GM04504 (cell line): ENCODE measurements around the gene ACSF3.
"Not testable (repeated sequence)": the region's sequence is repeated elsewhere in the genome, so short reads cannot be mapped to it uniquely, and the experiment has no call there.

Experiments used
- DNase-seq: peaks from one replicate; pipeline ENCODE4 v3.0.0-alpha.2; 2012; ENCODE audit warnings: low read depth

Gene ACSF3

DNA sequence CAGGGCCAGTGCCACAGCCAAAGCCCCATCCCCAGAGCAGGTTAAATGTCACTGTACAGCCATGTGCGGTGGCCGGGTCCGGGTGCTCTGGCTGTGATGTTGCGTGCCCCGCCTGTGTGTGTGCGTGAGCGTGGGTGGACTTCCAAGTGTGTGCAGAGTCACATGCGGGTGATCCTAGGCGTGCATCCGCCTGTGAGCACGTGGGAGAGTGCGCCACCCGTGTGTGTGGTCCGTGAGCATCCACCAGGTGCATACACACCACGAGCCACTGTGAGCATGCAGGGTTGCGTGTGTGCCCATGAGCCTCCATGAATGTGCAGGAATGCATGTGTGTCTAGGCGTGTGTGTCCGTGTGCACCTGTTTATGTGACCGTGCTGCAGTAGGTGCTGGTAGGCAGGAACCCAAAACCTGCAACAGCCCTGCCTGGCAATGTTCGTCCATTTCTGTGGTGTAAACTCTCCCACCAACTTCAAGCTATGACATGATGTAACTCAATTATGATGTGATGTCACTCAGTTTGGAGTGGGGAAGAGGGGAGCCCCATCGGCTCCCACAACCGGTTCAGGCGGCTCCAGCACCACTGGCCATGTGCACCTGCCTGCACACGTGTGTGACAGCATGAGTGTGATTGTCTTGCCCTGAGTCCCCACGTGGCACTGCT, 37.6 kb upstream of the ACSF3 start:
- no peak for DNase-seq

DNA sequence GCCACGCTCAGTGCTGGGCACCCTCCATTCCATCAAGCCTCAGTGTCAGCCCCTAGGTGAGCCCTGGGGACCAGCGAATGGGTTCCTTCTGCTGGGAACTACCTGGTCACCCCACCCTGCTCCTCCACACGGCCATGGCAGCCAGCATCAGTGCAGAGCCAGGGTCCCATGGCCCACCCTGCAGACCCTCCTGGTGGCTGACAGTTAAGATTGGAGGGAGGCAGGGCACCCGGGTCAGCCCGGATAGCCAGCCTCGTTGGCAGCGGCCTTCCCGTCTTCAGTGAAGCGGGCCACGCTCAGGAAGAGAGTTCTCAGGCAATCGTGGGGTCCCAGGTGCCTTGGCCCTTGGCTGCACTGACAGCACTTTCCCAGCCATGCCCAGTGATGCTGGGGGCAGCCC, 37.1 kb upstream of the ACSF3 start:
- DNase-seq: no peak

DNA sequence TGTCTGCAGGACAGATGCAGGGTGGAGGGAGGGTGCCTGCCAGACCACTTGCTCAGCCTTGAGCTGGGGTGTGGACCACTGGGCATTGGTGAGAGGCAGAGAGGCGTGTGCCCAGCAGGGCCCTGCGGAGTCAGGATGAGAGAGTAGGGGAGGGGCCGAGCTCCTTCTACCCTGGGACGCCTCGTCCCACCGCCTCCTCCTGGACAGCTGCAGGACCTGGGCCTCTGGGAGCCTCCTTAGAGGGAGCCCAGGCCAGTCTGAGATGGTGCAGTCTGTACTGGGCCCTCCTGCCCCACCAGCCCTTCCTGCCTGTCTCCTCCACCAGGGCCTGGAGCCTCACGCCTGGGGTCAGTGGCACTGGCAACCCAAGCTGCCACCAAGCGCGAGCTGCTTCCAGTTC, 35.9 kb upstream of the ACSF3 start:
- DNase-seq: no peak

DNA sequence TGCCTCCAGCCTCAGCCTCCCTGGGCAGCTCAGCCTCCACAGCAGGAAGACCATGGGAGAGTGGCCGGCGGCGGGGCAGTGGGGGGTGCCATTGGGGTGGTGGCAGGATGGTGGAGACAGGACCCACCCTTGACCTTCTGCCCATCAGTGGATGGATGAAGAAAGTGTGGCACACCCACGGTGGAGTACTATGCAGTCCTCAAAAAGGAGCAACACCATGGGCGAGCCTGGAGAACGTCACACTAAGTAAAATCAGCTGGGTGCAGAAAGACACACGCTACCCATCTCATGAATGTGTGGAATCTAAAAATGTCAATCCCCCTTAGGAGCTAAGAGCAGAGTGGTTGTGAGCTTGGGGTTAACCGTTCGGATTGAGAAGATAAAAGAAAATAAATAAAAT, 34.8 kb upstream of the ACSF3 start:
- DNase-seq: no peak

DNA sequence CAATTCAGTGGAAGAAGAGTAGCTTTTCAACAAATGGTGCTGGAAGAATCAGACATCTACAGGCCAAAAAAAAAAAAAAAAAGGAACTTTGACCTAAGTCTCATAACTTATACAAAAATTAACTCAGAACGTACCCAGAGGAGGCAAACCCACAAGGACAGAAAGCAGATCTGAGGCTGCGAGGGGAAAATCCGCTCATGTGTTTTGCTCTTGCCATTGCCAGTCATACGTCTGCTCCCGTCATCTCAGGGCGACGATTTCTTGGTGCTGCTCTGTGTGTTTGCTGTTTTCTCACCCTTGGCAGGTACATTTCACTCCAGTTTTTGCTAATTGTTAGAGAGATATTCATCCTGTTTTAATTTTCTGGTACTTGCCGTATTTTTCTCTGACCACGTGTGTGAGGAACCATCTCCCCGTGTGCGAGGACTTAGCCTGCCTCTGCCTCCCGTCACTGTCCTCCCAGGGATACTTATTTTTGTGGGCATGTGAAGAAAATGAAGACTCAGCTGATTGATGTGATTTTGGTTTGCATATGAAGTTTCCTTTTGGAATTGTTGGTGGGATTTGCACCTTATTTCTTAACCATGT, 33.4 kb upstream of the ACSF3 start:
- DNase-seq: no peak

DNA sequence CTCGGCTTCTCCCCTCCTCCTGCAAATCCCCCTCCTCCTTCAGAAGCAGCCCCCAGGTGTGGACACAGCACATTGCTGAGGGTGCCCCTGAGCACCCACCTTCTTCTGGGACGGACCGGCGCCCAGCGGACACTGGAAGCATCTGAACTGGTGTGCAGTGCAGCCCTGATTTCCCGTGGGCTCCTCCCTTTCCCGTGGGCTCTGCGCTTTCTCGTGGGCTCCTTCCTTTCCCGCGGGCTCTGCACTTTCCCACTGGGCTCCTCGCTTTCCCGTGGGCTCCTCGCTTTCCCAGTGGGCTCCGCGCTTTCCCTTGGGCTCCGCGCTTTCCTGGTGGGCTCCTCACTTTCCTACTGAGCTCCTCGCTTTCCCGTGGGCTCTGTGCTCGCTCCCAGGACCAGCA, 32.6 kb upstream of the ACSF3 start:
- DNase-seq: no peak

DNA sequence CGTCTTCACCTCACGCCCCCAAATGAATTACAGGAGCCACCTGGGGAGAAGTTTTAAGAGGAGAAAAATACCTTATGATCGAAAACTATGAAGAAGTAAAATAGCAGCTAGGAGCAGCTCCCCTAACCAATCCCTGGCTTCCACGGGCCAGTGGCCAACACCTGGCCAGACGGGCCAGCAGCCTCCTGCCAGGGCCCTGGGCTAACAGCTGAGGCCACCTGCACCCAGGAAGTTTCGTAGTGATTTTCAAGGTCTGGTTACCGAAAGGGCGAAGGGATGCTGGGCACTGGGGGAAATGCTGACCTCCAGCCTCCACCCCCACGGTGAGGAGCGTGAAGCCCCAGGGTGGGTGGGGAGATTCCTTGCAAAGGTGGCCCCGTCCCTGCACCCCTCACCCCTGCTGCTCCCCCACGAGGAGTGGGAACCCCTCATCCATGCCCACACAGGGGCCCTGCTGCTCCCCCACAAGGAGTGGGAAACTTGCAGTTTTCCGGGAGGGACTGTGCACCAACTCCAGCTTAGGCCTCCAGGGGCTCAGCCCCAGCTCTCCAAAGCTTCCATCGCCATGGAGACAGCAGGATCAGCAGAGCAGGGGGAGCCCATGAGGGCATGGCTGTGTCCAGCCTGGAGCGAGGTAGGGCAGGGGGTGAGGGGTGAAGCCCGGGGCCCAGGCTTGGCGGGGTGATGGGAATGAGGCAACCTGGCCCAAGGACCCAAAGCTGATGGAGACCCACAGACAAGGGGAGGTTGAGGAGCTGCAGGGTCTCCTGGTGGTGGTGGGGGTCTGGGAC, 31.9 kb upstream of the ACSF3 start:
- DNase-seq: no peak

DNA sequence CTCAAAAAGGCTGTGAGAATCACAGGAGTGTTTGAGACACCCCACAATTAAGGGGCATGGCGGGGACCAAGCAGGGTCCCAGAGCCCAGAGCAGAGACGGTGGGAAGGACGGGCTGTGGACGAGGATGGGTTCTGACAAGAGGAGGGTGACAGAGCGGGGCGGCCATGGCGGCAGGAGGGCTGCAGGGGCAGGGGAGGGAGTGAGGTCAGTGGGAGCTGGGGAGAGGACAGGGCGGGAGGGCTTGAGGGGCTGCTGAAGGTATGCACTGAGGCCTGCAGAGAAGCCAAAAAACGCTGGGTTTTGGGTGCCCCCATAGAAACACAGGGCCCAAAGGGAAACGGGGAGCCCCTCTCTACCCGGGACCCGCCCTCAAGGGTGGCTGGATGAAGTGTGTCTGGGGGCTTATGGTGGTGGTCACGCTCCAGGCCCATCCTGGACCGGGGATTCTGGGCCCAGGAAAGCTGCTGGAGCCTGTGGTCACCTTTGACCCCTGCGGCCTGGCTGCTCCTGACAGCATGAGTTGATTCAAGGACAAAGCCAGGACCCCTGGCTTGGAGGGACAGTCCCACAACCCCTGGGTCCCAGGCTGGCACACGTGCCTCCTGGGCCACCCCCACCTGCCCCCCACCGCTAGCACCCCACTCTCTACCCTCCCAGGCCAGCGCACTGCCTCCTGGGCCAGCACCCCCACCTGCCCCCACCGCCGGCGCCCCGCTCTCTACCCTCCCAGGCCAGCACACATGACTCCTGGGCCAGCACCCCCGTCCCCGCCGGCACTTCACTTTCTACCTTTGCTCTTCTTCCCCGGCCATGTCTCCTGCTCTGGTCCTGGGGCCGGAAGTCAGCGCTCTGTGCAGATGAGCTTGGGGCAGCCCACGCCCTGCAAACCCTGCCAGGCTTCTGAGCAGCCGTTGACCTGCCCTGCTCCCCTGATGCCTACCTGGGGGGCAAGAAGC, 31.0 kb upstream of the ACSF3 start:
- no peak for DNase-seq

DNA sequence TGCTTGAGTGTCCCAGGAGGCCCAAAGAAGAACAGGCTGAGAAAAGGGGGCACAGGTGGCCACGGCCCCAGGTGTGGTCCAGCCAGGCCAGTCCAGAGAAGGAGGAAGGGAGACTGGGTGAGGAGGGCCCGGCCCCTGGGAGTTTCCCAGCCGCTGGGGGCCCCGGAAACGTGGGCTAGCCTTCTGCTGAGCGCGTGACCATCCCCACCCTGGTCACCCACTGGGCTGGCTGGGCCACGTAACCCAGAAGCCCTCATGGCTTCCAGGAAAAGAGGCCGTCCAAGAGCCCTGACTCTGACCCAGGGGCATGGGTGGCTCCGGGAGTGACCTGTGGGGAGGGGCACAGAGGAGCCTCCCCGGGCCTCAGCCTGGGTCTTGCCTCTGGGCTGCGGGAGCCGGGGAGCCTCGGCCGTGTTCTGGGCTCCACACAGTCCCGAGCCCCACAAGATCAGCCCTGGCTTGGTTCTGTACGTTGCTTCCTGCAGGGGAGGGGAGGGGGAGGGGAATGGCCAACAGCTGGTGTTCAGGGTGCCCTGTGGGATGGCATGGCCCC, 29.8 kb upstream of the ACSF3 start:
- no peak for DNase-seq

DNA sequence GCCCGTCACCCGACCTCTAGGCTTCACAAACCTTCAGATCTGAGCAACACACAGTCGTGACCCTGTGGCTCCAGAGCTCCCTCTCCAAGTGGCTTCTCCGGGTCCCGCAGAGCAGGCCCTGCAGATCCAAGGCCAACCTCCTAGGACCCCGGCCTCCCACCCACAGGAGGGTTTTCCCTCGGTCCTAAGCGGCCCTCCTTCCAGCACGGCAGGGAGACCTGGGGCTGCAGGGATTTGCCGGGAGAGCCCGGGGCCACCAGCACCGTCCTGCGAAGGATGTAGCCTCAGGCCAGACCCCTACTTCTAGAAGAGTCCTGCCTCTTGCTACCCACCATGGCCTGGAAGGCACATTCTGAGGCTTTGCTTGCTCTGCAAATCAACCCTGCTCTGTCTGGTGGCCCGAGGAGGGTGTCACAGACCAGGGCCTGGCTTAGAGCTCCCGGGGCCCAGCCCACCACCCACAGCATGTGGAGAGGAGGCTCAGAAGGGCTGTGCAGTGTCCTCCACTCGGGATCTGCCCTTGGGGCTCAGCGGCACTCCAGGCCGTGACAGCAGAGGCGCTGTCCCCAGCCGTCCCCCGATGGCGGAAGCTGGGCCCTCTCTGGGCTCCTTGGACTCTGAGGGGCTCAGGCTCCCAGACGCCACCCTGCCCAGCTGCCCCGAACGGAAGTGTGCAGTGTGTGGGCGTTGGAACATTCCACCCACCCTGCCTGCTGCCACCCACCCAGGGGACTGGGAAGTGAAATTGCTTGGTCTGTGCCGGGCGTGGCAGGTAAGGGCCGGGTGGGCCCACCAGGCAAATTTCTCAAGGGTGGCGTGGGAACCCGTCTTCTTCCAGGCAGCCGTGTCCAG, 28.8 kb upstream of the ACSF3 start:
- no peak for DNase-seq

DNA sequence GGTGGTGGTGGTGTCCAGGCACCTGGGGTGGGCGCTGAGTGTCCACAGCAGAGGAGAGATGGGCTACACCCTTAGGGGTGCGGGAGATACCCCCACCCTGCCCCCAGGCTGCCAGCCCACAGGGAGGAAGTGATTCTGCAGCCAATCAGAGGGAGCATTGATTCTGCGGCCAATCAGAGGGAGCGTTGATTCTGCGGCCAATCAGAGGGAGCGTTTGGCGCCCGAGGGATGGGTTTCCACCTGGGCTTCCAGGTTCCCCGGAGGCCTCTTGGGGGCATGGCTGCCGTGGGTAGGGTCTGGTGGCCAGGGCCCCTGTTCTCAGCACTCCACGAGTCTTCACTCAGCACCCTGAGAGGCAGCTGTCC, 28.2 kb upstream of the ACSF3 start:
- DNase-seq: no peak

DNA sequence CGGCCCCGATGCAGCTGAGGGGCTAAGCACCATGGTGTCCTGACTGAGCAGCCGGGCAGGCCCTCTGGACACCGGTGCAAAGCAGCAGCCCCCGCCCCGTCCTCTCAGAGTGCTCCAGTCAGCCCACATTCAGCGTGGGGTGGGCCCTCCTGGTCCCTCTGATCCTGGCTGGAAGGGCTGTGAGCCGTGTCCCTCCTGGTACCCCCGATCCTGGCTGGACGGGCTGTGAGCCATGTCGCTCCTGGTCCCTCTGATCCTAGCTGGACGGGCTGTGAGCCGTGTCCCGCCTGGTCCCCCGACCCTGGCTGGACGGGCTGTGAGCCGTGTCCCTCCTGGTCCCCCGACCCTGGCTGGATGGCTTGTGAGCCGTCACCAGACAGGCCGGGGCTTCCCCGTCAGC, 26.9 kb upstream of the ACSF3 start:
- DNase-seq: no peak

DNA sequence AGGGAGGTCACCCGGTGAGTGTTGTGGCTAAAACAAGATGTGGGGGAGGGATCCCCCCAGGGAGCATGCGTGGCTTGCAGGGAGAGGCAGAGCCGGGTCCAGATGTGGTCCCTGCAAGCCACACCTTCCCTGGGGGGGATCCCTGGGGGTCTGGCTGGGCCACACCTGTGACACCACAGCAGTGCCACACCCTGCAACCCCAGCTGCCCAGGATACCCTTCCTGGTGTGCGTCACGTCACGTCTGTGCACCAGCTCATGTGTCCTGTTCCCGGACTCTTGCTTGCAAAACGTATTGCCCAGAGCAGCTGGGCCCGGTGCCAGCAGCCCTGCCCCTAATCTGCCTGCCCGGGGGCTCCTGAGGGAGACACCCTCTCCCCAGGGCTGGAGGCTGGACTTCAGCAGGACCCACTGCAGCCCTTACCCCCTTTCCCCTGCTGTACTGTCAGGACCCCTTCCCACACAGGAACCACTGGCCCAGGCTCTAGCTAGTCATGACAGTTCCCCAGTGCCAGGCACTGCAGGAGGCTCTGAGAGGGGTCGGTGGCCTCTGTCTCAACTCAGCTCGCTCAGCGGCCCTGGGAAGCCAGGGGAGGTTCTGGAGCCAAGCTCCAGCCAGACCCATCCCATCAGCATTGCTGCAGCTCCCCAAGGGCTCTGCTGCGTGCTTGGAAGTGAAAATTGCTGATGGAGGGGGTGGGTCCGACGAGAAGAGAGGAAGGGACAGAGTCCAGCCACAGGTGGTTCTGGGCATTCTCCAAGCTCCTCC, 25.8 kb upstream of the ACSF3 start:
- DNase-seq: no peak

DNA sequence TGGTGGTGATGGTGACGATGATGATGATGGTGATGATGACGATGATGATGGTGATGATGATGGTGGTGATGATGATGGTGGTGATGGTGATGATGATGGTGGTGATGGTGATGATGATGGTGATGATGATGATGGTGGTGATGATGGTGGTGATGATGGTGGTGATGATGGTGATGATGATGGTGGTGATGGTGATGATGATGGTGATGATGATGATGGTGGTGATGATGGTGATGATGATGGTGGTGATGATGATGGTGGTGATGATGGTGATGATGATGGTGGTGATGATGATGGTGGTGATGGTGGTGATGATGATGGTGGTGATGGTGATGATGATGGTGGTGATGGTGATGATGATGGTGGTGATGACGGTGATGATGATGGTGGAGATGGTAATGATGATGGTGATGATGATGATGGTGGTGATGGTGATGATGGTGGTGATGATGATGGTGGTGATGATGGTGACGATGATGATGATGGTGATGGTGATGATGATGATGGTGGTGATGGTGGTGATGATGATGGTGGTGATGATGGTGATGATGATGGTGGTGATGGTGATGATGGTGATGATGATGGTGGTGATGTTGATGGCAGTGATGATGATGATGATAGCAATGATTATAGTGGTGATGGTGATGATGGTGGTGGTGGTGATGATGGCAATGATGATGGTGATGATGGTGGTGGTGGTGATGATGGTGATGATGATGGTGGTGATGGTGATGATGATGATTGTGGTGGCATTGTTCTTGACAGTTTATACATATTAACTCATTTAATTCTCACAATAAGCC, 24.6 kb upstream of the ACSF3 start:
- not testable (repeated sequence) for DNase-seq

DNA sequence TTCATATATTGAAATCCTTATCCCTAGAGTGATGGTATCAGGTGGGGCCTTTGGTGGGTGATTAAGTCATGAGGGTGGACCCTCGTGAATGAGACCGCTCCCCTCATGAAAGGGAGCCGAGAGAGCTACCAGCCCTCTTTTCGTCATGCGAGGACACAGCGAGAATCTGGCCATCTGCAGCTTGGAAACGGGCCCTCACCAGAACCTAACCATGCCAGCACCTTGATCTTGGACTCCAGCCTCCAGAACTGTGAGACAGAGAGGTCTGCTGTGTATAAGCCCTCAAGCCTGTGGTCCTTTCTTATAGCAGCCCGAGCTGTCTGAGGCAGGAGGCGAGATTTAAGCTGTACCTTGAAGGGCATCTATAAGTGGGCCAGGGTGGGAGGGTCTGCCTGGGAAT, 23.7 kb upstream of the ACSF3 start:
- DNase-seq: no peak

DNA sequence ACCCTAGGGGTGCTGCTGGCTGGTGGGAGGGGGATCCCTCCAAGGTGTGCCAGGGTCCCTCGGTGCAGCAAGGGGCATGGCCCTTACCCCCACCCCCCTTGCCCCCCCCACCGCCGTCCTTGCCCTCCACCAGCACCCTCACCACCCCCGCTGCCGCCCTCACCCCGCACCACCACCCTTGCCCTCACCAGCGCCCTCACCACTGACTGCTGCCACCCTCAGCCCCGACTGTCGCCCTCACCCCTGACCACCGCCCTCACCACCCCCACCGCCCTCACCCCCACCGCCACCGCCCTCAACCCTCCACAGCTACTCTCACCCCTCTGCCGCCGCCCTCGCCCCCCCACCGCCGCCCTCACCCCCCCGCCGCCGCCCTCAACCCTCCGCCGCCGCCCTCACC, 23.1 kb upstream of the ACSF3 start:
- no peak for DNase-seq

DNA sequence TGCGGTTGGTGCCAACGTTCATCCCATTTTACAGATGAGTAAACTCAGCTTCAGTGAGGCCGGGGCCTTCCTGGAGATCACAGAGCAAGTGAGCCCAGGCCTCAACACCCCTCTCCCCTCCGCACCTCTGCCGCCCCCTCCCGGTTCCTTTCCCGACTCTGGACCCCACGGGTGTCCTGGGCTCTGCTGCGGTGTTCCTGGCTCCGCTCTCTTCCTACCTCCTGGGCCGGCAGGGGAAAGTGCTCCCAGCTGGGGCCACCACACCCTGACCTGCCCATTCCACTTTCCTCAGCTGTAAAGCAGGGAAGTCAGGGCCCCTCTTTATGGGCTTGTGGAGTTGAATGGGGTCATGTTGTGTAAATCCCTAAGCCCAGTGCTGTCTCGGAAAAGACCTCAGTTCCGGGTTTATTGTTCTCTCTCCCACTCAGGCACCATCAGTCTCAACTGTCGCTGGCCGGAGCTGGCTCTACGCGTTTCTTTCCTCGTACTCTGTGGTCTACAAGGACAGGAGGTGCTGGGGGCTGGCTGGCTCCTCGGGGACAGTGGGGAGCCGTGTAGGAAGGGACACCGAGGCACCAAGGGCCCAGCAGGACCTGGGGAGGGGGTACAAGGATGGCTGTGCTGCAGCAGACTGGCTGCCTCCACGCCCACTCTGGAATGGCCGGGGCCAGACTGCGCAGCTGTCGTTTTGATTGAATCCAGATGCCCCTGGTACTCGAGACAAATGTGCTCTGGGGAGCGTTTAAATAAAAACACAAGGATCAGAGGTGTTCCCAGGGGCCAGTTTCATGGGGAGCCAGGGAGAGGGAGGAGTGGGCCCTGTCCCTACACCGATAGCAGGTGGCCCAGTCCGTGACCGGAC, 21.7 kb upstream of the ACSF3 start:
- DNase-seq: peak; percentile 15

DNA sequence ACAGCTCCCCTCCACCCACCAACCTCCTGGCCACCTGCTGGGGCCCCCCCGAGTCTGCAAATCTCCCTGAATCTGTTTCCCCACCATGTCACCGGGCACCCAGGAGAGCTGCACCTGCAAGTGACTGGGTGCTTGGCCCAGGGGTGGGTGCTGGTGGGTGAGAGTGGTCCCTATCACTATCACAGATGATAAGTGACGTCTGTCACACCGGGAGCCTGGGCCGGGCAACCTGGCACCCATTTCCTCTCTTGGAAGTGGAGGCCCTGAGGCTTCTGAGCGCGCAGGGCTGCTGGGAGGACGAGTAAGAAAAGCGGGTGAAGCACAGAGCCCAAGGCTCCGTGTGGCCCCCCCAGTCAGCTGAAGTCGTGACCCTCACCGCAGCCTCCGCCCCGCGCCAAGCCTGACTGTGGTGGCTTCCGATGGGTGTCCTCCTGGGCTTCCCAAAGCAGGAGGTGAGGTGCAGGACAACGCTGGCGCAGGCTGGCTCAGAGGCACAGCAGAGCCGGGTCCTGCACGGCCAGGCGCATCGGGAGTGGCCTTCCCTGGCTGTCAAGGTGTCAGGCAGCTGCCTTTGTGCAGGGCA, 21.0 kb upstream of the ACSF3 start:
- no peak for DNase-seq
